Activated CD8-positive, alpha-beta memory T cell treated with anti-CD3 and anti-CD28 coated beads, Interleukin-2, amount 10 ng/mL, durations not matched to agents 7 days and 5 days (primary cell): ENCODE results near the gene ETFB. TPM values are rescaled to one million over a fixed set of nuclear protein-coding genes. Genes with fewer than 3 reads are reported as not detected.

ENCODE experiments used
- ATAC-seq: fragments of 150-1000 bp; cut with Tn5 transposase; one replicate; pipeline ENCODE4 v1.10.0; 2021; ENCODE audit warnings: moderate library complexity
- CTCF ChIA-PET: fragments of 350-600 bp; sonication (Branson Sonifier 250); formaldehyde crosslinking; loops from one replicate; lab custom pipeline; 2021; ENCODE audit warnings: antibody characterized with exemption; lab: Charles Lee
- DNase-seq: peaks from one replicate; pipeline ENCODE4 v3.0.0-alpha.2; 2020
- H3K27ac Mint-ChIP-seq: one replicate; pipeline ENCODE4 v1.8.0; 2021; ENCODE audit warnings: mild to moderate bottlenecking, mixed read lengths
- H3K27me3 Mint-ChIP-seq: one replicate; pipeline ENCODE4 v1.8.0; 2021; ENCODE audit warnings: mixed read lengths
- H3K36me3 Mint-ChIP-seq: one replicate; pipeline ENCODE4 v1.8.0; 2021; ENCODE audit warnings: mild to moderate bottlenecking, mixed read lengths
- H3K4me1 Mint-ChIP-seq: one replicate; pipeline ENCODE4 v1.8.0; 2021; ENCODE audit warnings: mixed read lengths
- H3K4me3 Mint-ChIP-seq: one replicate; pipeline ENCODE4 v1.8.0; 2021; ENCODE audit warnings: mild to moderate bottlenecking, moderate library complexity, mixed read lengths
- H3K9me3 Mint-ChIP-seq: one replicate; pipeline ENCODE4 v1.8.0; 2022; ENCODE audit warnings: low read depth, mixed read lengths
- total RNA-seq, 2 experiments: library from RNA; stranded (reverse); gene quantifications; one replicate each; pipeline ENCODE4 v1.2.3, GENCODE V29; 2021

Gene ETFB
- total RNA-seq, 2 experiments from 2014 or later: 121 to 123 TPM

DNA sequence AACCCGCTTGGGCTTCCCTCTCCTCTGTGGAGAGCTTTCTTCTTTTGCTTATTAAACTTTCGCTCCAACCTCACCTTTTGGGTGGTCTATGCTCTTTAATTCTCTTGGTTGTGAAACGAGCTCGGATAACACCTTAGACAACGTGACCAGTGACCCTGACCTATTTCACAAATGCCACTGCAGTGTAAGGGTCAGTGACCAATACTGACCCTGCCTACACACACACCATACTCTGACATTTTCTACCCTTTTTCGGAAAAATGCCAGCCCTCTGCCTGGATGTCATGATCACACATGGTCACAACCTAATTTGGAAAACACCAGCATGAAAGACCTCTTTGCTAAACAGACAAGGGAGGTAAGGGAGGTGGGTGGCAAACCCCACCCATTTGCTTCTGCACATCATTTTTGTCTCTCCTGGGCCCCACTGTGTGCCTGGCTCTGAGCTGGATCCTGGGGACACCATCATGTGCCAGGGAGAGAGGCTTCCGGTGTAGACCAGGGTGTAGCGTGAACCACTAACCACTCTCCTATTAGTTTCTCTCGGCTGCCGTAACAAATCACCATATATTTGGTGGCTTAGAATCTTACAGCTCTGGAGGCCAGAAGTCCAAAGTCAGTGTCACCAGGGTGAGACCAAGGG is 9.9 kb downstream of the ETFB start:
- no peaks in the 10 kb centered on the region for H3K9me3 Mint-ChIP-seq
- ATAC-seq (no peak), DNase-seq (no peak)
- peaks cover 27% of the 10 kb centered on the region for H3K4me1 Mint-ChIP-seq
- H3K4me3 Mint-ChIP-seq: no peak overlapping the region
- H3K27me3 Mint-ChIP-seq: no peaks in the 10 kb centered on the region
- H3K36me3 Mint-ChIP-seq: peaks cover 22% of the 10 kb centered on the region
- CTCF ChIA-PET: interaction anchor here (1.1 to 1.2 kb wide), 2 partner anchors 9 to 61 kb away, joined by 3 to 5 read pairs; partner anchors contain the start of gene SIGLEC10
- H3K27ac Mint-ChIP-seq: no peak overlapping the region

DNA sequence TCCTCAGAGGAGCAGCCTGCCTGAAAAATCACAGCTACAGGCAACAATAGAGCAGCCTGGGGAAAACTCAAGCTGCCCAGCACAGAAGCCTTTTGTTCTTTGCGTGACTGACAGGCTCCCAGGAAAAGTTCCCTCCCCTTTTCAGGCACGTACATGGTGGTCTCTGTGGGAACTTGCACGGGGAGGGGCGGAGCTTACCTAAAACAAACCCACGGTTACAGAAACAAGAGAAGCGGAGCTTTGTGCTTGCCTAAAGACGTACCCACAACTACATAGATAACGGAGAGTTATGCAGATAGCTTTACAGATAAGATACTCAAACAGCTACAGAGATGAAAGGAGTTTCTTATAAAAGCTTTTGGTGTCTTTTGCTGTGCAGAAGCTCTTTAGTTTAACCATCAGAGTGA is 11.4 kb downstream of the ETFB start:
- Mint-ChIP-seq H3K9me3 (no peaks in the 10 kb centered on the region), H3K4me1 (peaks cover 19% of the 10 kb centered on the region), H3K27me3 (no peaks in the 10 kb centered on the region), H3K36me3 (peaks cover 31% of the 10 kb centered on the region), H3K27ac (peak overlapping the region; percentile 70), H3K4me3 (no peak overlapping the region)
- peak; percentile 70 for ATAC-seq
- CTCF ChIA-PET: interaction anchor here (0.7 to 1.1 kb wide), 4 partner anchors 11 to 67 kb away, joined by 3 to 5 read pairs (median 3); partner anchors contain the start of gene ETFB
- peak; percentile 61 for DNase-seq

DNA sequence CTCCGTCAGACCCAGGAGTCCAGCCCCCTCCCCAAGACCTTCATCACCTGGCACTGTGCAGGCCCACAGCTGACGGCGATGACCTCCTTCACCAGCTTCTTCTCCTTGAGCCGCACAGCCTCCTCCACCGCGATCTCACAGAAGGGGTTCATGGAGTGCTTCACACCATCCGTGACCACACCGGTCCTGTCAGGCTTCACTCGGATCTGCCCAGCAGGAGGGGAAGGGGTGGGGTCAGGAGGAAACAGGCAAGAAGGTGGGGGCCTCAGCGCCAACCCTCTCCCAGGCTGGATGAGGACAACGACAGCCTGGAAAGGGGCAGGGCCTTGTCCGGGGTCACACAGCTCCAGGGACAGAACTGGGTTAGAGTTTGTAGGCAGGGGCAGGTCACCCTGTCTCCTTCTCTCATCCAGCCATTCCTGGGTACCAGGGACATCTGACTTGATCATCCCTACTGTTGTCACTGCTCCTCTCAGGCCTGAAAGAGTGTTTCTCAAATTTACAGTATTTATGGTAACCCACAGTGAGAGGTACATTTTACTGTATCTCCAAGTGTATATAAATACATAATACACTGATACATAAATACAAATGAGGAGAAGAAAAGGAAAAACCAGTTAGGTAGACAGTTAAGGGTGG is 12.0 kb downstream of the ETFB start:
- Mint-ChIP-seq H3K4me1 (peaks cover 15% of the 10 kb centered on the region), H3K27ac (peak overlapping the region; percentile 70), H3K4me3 (no peak overlapping the region), H3K27me3 (no peaks in the 10 kb centered on the region), H3K9me3 (no peaks in the 10 kb centered on the region), H3K36me3 (peaks cover 29% of the 10 kb centered on the region)
- ATAC-seq (peak; percentile 14), DNase-seq (no peak)
- CTCF ChIA-PET: interaction anchor here (0.7 to 1.1 kb wide), 4 partner anchors 11 to 67 kb away, joined by 3 to 5 read pairs (median 3); partner anchors contain the start of gene ETFB

GRCh38 chr19:51352783-51353360 is 13.3 kb downstream of the ETFB start:
- peaks cover 13% of the 10 kb centered on the region for H3K4me1 Mint-ChIP-seq
- H3K9me3 Mint-ChIP-seq: no peaks in the 10 kb centered on the region
- ATAC-seq (no peak), DNase-seq (no peak)
- CTCF ChIA-PET: no interaction called here
- no peak overlapping the region for H3K4me3 Mint-ChIP-seq
- H3K27me3 Mint-ChIP-seq: no peaks in the 10 kb centered on the region
- no peak overlapping the region for H3K27ac Mint-ChIP-seq
- H3K36me3 Mint-ChIP-seq: peaks cover 29% of the 10 kb centered on the region

- CTCF ChIA-PET: interaction anchor here (0.8 kb wide), 1 partner anchor 18 kb away, joined by 3 read pairs; no protein-coding TSS in a partner anchor
- peaks cover 26% of the 10 kb centered on the region for H3K36me3 Mint-ChIP-seq
Observed at GRCh38 chr19:51351266-51351990, 14.8 kb downstream of the ETFB start.

GRCh38 chr19:51347209-51347928 is 18.8 kb downstream of the ETFB start:
- Mint-ChIP-seq H3K4me1 (peaks cover 4% of the 10 kb centered on the region), H3K4me3 (no peak overlapping the region), H3K36me3 (peaks cover 28% of the 10 kb centered on the region), H3K27ac (no peak overlapping the region), H3K27me3 (peaks cover 2% of the 10 kb centered on the region), H3K9me3 (no peaks in the 10 kb centered on the region)
- ATAC-seq (no peak), DNase-seq (no peak)
- CTCF ChIA-PET: interaction anchor here (0.9 kb wide), 1 partner anchor 61 kb away, joined by 3 read pairs; no protein-coding TSS in a partner anchor

More at GRCh38 chr19:51351266-51351990, 14.8 kb downstream of the ETFB start:
- H3K27ac Mint-ChIP-seq: no peak overlapping the region
- H3K27me3 Mint-ChIP-seq: no peaks in the 10 kb centered on the region
- H3K4me1 Mint-ChIP-seq: peaks cover 11% of the 10 kb centered on the region
- DNase-seq: no peak
- no peaks in the 10 kb centered on the region for H3K9me3 Mint-ChIP-seq
- ATAC-seq: no peak
- no peak overlapping the region for H3K4me3 Mint-ChIP-seq

DNA sequence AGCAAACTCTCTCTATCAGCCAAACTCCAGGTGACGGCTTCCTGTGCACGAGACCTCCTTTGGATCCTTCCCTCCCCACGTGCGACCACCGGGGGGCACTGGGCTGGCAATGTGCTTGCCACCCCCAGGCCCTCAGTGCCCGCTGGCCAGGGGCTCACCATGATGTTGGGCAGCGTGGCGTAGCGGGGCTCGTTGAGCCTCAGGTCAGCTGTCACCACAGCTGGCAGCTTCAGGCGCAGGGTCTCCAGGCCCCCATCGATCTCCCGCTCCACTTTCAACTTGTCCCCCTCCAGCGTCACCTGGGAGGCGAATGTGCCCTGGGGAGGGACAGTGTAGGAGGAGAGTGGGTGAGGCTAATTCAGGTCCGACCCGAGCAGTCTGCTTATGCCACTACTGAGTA is 19.4 kb downstream of the ETFB start:
- Mint-ChIP-seq H3K27me3 (peaks cover 4% of the 10 kb centered on the region), H3K4me1 (peaks cover 4% of the 10 kb centered on the region), H3K4me3 (no peak overlapping the region), H3K27ac (no peak overlapping the region), H3K36me3 (peaks cover 23% of the 10 kb centered on the region), H3K9me3 (no peaks in the 10 kb centered on the region)
- ATAC-seq: no peak
- DNase-seq: no peak
- CTCF ChIA-PET: interaction anchor here (0.9 kb wide), 1 partner anchor 61 kb away, joined by 3 read pairs; no protein-coding TSS in a partner anchor

- Mint-ChIP-seq H3K27me3 (peaks cover 12% of the 10 kb centered on the region), H3K4me1 (peaks cover 6% of the 10 kb centered on the region), H3K9me3 (no peaks in the 10 kb centered on the region), H3K4me3 (no peak overlapping the region), H3K36me3 (peaks cover 14% of the 10 kb centered on the region), H3K27ac (no peak overlapping the region)
- no peak for ATAC-seq
- DNase-seq: no peak
- CTCF ChIA-PET: no interaction called here
Observed at GRCh38 chr19:51345076-51345620, 21.0 kb downstream of the ETFB start.

DNA sequence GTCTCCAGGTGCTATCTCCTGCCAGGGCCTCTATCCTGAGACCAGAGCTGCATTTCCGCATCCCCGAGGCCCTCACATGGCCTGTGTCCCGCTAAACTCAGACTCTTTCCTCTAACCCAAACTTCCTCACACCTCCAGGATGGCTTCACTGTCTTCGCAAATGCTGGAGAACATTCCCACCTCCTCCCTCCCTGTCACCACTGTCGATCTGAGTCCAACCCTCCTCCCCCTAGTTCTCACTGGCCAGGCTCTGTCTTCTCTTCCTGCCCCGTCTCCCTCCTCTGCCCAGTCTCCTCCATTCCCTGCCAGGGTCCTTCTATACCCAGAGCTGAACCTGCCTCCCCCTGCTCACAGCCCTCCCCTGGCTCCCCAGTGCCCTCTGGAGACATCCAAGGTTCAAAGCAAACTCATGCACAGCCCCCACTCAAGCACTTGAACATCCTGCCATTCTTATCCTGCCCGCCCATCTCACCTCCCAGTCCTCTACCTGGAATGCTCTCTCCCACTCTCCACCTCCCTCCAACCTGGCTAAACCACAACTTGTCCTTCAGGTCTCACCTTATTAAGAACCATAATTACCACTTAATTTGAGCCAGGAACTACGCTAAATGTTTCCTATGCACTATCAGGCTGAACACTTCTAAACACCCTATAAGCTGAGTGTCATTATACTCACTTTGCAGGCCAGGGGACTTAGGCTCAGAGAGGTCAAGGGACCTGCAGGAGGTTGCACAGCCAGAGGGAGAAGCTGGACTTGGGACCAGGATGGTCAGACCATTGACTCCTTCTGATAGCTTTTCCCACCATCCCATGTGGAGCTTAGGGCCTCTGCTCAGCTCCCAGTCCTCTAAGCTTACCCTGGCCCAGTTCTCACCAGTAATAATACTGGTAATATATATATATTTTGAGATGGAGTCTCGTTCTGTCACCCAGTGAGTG is 23.3 kb downstream of the ETFB start:
- H3K4me1 Mint-ChIP-seq: peaks cover 17% of the 10 kb centered on the region
- no peak overlapping the region for H3K27ac Mint-ChIP-seq
- no peak overlapping the region for H3K4me3 Mint-ChIP-seq
- no peaks in the 10 kb centered on the region for H3K9me3 Mint-ChIP-seq
- CTCF ChIA-PET: interaction anchor here (0.8 to 7.0 kb wide), 8 partner anchors 12 to 435 kb away, joined by 3 to 103 read pairs (median 3); no protein-coding TSS in a partner anchor
- peaks cover 12% of the 10 kb centered on the region for H3K27me3 Mint-ChIP-seq
- DNase-seq: no peak
- no peak for ATAC-seq
- H3K36me3 Mint-ChIP-seq: peaks cover 11% of the 10 kb centered on the region

GRCh38 chr19:51341976-51342580 is 24.1 kb downstream of the ETFB start, which contains the start of gene VSIG10L:
VSIG10L (minus strand) TSS chr19:51342139; CDS start chr19:51342124, 15 bp downstream.
- Mint-ChIP-seq H3K27me3 (peaks cover 12% of the 10 kb centered on the region), H3K27ac (no peak within 1 kb of the TSS)
- CTCF ChIA-PET: interaction anchor here (0.9 to 7.0 kb wide), 6 partner anchors 8 to 96 kb away, joined by 3 to 103 read pairs (median 4); no protein-coding TSS in a partner anchor

DNA sequence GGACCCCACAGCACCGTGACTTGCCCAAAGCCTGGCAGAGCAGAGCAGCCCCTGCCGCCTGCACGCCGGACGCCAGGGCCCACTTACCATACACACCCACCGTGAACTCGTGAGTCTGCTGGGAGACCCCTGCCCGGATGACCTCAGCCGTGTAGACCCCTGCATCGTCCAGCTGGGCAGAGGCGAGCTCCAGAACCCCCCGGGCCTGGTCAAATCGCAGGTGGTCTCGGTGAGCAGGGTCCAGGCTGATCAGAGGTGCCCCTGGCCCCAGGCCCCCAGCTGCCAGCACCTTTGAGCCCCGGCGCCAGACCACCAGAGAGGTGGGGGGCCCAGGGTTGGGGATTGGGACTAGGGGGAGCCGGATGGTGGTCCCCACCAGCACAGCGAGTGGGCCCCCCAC is 25.1 kb downstream of the ETFB start:
- Mint-ChIP-seq H3K4me3 (peak overlapping the region; percentile 44), H3K27me3 (peaks cover 12% of the 10 kb centered on the region), H3K27ac (no peak overlapping the region), H3K4me1 (peaks cover 17% of the 10 kb centered on the region), H3K9me3 (no peaks in the 10 kb centered on the region), H3K36me3 (peaks cover 4% of the 10 kb centered on the region)
- ATAC-seq (no peak), DNase-seq (no peak)
- CTCF ChIA-PET: interaction anchor here (0.8 to 7.0 kb wide), 7 partner anchors 9 to 97 kb away, joined by 3 to 103 read pairs (median 4); partner anchors contain the start of gene SIGLEC10

More at GRCh38 chr19:51341976-51342580, 24.1 kb downstream of the ETFB start, which contains the start of gene VSIG10L:
- ATAC-seq (no peak), DNase-seq (no peak)
- Mint-ChIP-seq H3K9me3 (no peaks in the 10 kb centered on the region), H3K4me3 (peak within 1 kb of the TSS; percentile 44), H3K4me1 (peaks cover 17% of the 10 kb centered on the region), H3K36me3 (peaks cover 9% of the 10 kb centered on the region)
